NCI-H2227 (cell line): ENCODE data around the gene MCAT.

ENCODE experiments used
- DNase-seq: peaks from one replicate; lab custom pipeline; 2025; ENCODE audit not compliant: unreplicated experiment; lab: John Stamatoyannopoulos, UW

Gene MCAT

GRCh38 chr22:43173566-43173965 is 30.4 kb upstream of the MCAT start:
- DNase-seq = no peak

- DNase-seq = no peak
These were observed 29.0 kb upstream of the MCAT start for GRCh38 chr22:43172191-43172590.

- DNase-seq = no peak
These were observed 28.4 kb upstream of the MCAT start for GRCh38 chr22:43171607-43172006.

- DNase-seq = no peak
These were observed 27.9 kb upstream of the MCAT start for GRCh38 chr22:43171019-43171491.

GRCh38 chr22:43170131-43170480 is 26.9 kb upstream of the MCAT start:
- no peak for DNase-seq

GRCh38 chr22:43169310-43170130 is 26.3 kb upstream of the MCAT start:
- no peak for DNase-seq

- DNase-seq = no peak
These were observed 25.5 kb upstream of the MCAT start for GRCh38 chr22:43168471-43169309.

GRCh38 chr22:43167001-43167589 is 23.9 kb upstream of the MCAT start:
- no peak for DNase-seq

- DNase-seq = no peak
These were observed 23.1 kb upstream of the MCAT start for GRCh38 chr22:43166132-43166930.

GRCh38 chr22:43164636-43165035 is 21.4 kb upstream of the MCAT start:
- no peak for DNase-seq

- no peak for DNase-seq
These were observed 20.1 kb upstream of the MCAT start for GRCh38 chr22:43163241-43163795.

GRCh38 chr22:43162412-43163150 is 19.4 kb upstream of the MCAT start:
- no peak for DNase-seq

GRCh38 chr22:43160497-43161126 is 17.4 kb upstream of the MCAT start:
- no peak for DNase-seq

GRCh38 chr22:43159484-43160178 is 16.4 kb upstream of the MCAT start:
- no peak for DNase-seq

- DNase-seq = no peak
These were observed 15.7 kb upstream of the MCAT start for GRCh38 chr22:43158778-43159483.

- DNase-seq = no peak
These were observed 14.8 kb upstream of the MCAT start for GRCh38 chr22:43157874-43158546.

GRCh38 chr22:43156413-43156812 is 13.2 kb upstream of the MCAT start:
- DNase-seq = no peak

- DNase-seq = no peak
These were observed 12.6 kb upstream of the MCAT start for GRCh38 chr22:43155789-43156188.
